GM12878 (cell line): ENCODE results near the gene KIF20A. TPM values are rescaled to one million over a fixed set of nuclear protein-coding genes. Genes with fewer than 3 reads are reported as not detected.

Source experiments
- ATAC-seq: fragments of 200-7000 bp; cut with Tn5 transposase; 3 replicates; pipeline ENCODE4 v1.9.1; 2020; ENCODE audit warnings: mild to moderate bottlenecking, moderate library complexity
- BruUV-seq: library from RNA; stranded (reverse); fragments of 400-500 nt; replicated peaks from 2 replicates; lab custom pipeline; 2021; lab: Mats Ljungman, UMichigan
- CTCF ChIA-PET: fragments of 300-600 bp; sonication (Branson Sonifier 250); formaldehyde crosslinking; extraction: SDS; loops from one replicate; lab custom pipeline; 2021; ENCODE audit warnings: inconsistent platforms; lab: Yijun Ruan, JAX
- POLR2A ChIA-PET: fragments of 350-600 bp; formaldehyde crosslinking; extraction: SDS; loops from one replicate; lab custom pipeline; 2021; ENCODE audit warnings: inconsistent platforms; lab: Charles Lee
- RAD21 ChIA-PET: fragments of 300-600 bp; sonication (Branson Sonifier 250); formaldehyde crosslinking; loops from one replicate; lab custom pipeline; 2023; ENCODE audit warnings: antibody characterized with exemption; ENCODE audit not compliant: unreplicated experiment; lab: Charles Lee
- SMC1A ChIA-PET: fragments of 300-600 bp; sonication (Branson Sonifier 250); formaldehyde crosslinking; loops from one replicate; lab custom pipeline; 2023; ENCODE audit not compliant: unreplicated experiment, uncharacterized antibody; lab: Charles Lee
- DNase-seq: peaks from one replicate; pipeline ENCODE4 v3.0.0-alpha.2; 2011; ENCODE audit warnings: low read depth, low spot score
- FAIRE-seq: peaks from 3 replicates; lab custom pipeline; 2011; peaks lifted over from hg19 to GRCh38; lab: Jason Lieb, UNC
- H2AFZ ChIP-seq: 2 replicates; pipeline ENCODE4 v1.6.0; 2011; ENCODE audit warnings: low read depth, low read length, control low read depth; ENCODE audit not compliant: control insufficient read depth
- H3K27ac ChIP-seq: 2 replicates; pipeline ENCODE4 v1.5.1; 2011; ENCODE audit warnings: control low read depth; ENCODE audit not compliant: control insufficient read depth, insufficient read depth
- H3K27me3 ChIP-seq, 2 experiments: replicated peaks in 1 of 2; 2 replicates each; pipeline versions ENCODE4 v1.6.0 to v1.6.1; 2011; ENCODE audit warnings: low read length in 1 of 2; ENCODE audit not compliant: control insufficient read depth in 2 of 2, insufficient read depth in 2 of 2
- H3K36me3 ChIP-seq, 2 experiments: 2 replicates each; pipeline ENCODE4 v1.5.1; 2011; ENCODE audit warnings: low read length in 1 of 2; ENCODE audit not compliant: control insufficient read depth in 2 of 2, insufficient read depth in 2 of 2
- H3K4me1 ChIP-seq: 2 replicates; pipeline ENCODE4 v1.6.1; 2011; ENCODE audit warnings: mild to moderate bottlenecking, low read length, moderate library complexity, mixed read lengths; ENCODE audit not compliant: control insufficient read depth, insufficient read depth
- H3K4me2 ChIP-seq: 2 replicates; pipeline ENCODE4 v1.6.0; 2011; ENCODE audit warnings: control low read depth; ENCODE audit not compliant: control insufficient read depth, insufficient read depth
- H3K4me3 ChIP-seq: fragments of 200-600 bp; sonication (generic); 2 replicates; pipeline ENCODE4 v1.5.1; 2016
- H3K79me2 ChIP-seq: 2 replicates; pipeline ENCODE4 v1.6.0; 2011; ENCODE audit warnings: low read length; ENCODE audit not compliant: control insufficient read depth, insufficient read depth
- H3K9ac ChIP-seq: 2 replicates; pipeline ENCODE4 v1.8.0; 2011; ENCODE audit warnings: low read length, control low read depth, mixed read lengths; ENCODE audit not compliant: control insufficient read depth, insufficient read depth
- H3K9me3 ChIP-seq: replicated peaks from 3 replicates; pipeline ENCODE4 v1.5.1; 2011; ENCODE audit warnings: mild to moderate bottlenecking, low read length; ENCODE audit not compliant: control insufficient read depth, insufficient read depth
- H4K20me1 ChIP-seq: 2 replicates; pipeline ENCODE4 v1.6.0; 2011; ENCODE audit not compliant: control insufficient read depth, insufficient read depth
- EED ChIP-seq: sonication (generic); IDR thresholded peaks from 2 replicates; pipeline ENCODE4 v1.6.1; 2016; ENCODE audit warnings: antibody characterized with exemption, low read depth
- HDAC6 ChIP-seq: fragments of 200-600 bp; sonication (generic); IDR thresholded peaks from one replicate; pipeline ENCODE4 v1.8.0; 2017; ENCODE audit warnings: antibody characterized with exemption; ENCODE audit not compliant: unreplicated experiment
- IRF5 ChIP-seq: fragments of 450-650 bp; IDR thresholded peaks from 2 replicates; pipeline ENCODE4 v1.6.1; 2017; ENCODE audit warnings: borderline replicate concordance
- MYB ChIP-seq: fragments of 150-350 bp; IDR thresholded peaks from 2 replicates; pipeline ENCODE4 v1.6.1; 2014; ENCODE audit warnings: mild to moderate bottlenecking, low read depth, low read length, borderline replicate concordance
- in situ Hi-C: fragments of 300-500 bp; cut with MboI; formaldehyde crosslinking; loops from 9 replicates; pipeline ENCODE4 v1.14.3; 2018; ENCODE audit warnings: mixed read lengths
- intact Hi-C: fragments of 100-400 bp; cut with micrococcal nuclease; formaldehyde crosslinking; loops from one replicate; pipeline ENCODE4 v1.14.2; 2022; ENCODE audit not compliant: unreplicated experiment
- polyA plus RNA-seq, 11 experiments: library from polyadenylated mRNA; depleted of rRNA in 4 of 11; unstranded in 6 of 11; stranded (reverse) in 5 of 11; fragments of >200 nt; fragmentation: Nextera tagmentation in 4 of 11; fragmentation: Illumina TruSeq in 1 of 11; extraction: Ambion mirVana in 4 of 11; extraction: Trizol in 1 of 11; gene quantifications; 1 replicate in 1 of 11; 2 replicates in 10 of 11; pipeline versions ENCODE4 v1.2.1 to v1.2.3, GENCODE V29; 2011 to 2016; ENCODE audit warnings: inconsistent platforms in 2 of 11, missing spikeins in 2 of 11, low read depth in 1 of 11
- total RNA-seq, 4 experiments: library from RNA; depleted of rRNA in 3 of 4; stranded (reverse); fragments of >200 nt in 3 of 4; fragmentation: Illumina TruSeq in 1 of 4; extraction: Trizol in 1 of 4; gene quantifications; 2 replicates each; pipeline versions ENCODE4 v1.2.1 to v1.2.3, GENCODE V29; 2013 to 2021

KIF20A gene
- total and polyA plus RNA-seq, 10 of the 15 experiments (the other 5 are each of a cell fraction or from before 2014, with no cell fraction given) = 20.7 to 61.9 (median 45.3) TPM

- ChIA-PET POLR2A (no interaction called here), RAD21 (interaction anchor here (0.5 kb wide), 1 partner anchor 253 kb away, joined by 3 read pairs; no protein-coding TSS in a partner anchor), CTCF (no interaction called here), SMC1A (interaction anchor here (1.1 kb wide), 1 partner anchor 19 kb away, joined by 3 read pairs; no protein-coding TSS in a partner anchor)
- Histone ChIP-seq H4K20me1 (no peaks in the 10 kb centered on the region), H3K79me2 (no peaks in the 10 kb centered on the region), H2AFZ (no peak overlapping the region), H3K27me3 (no peaks in the 10 kb centered on the region), H3K4me1 (no peaks in the 10 kb centered on the region), H3K36me3 (peaks cover 5 to 37% of the 10 kb centered on the region in 2 experiments), H3K9ac (no peak overlapping the region), H3K4me3 (no peak overlapping the region), H3K27ac (no peak overlapping the region), H3K4me2 (no peak overlapping the region), H3K9me3 (no peaks in the 10 kb centered on the region)
- BruUV-seq = no TSS peak
- FAIRE-seq (no peak), DNase-seq (no peak), ATAC-seq (no peak)
- intact Hi-C loops (no loop called here), in situ Hi-C loops (no loop called here)
- TF ChIP-seq IRF5 = no peak
- TF ChIP-seq MYB = no peak
- no peak for TF ChIP-seq EED
- no peak for TF ChIP-seq HDAC6
Observed at GRCh38 chr5:138170299-138170698, 8.6 kb upstream of the KIF20A start.
